ENCODE data around the gene BEX1.
"Not testable (repeated sequence)": the region's sequence is repeated elsewhere in the genome, so short reads cannot be mapped to it uniquely, and the experiment has no call there.

Gene BEX1

DNA sequence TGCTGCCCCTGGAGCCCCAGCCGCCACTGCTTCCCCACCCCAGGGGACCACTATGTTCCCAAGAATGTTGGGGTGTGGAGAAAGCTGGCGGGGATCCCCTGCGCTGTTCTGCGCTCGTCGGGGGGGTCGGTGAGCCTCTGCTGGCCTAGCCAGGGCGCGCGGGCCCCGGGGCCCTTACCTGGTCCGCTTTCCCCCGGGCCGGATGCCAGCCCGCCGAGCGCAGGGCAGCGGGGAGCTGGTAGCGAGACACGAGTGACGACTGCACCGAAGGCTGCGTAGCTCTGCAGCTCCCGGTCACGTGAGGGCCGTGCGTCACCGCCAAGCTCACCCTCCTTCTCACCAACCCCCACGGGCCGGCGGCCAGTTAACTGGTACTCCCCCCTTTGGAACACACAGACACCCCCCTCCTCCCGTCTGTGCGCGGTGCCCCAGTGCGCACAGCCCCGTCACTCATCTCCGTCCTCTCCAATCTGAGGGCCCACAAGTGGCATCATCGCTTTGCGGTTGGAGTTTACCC lies at the start of gene BEX1:
Gene BEX1 (minus strand): TSS at position 254 of the 517 bp plus-strand sequence. CDS start 897 bp downstream, outside the sequence.
- no peak for DNase-seq (ENCODE audit: low read depth)

DNA sequence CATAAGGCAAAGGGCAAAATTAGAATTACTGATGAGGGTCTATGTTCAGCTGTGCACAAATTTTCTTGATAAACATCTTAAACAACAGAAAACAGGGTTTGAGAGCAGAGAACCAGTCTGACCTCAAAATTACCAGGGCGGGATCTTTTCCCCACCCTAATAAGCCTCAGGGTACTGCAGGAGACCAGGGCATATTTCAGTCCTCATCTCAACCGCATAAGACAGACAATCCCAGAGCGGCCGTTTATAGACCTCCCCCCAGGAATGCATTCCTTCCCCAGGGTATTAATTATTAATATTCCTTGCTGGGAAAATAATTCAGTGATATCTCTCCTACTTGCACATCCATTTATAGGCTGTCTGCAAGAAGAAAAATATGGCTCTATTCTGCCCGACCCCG lies 45.5 kb upstream of the BEX1 start:
- not testable (repeated sequence) for DNase-seq (ENCODE audit: low read depth)

DNA sequence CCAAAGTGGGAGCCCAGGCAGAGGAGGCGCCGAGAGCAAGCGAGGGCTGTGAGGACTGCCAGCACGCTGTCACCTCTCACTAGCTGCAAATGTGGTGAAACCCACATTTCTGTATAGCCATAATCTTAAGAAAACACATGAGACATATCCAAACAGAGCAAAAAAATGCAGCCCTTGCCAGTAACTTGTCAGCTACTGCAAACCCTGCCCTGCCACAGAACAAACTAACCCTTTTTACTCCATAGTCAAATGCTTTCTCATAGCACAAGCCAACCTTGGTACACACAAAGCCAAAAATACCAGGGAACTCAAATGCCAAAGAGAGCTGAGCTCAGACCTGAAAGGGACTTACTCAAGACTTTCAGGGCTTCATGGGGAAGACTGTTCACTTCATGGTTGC lies 43.9 kb upstream of the BEX1 start:
- no peak for DNase-seq (ENCODE audit: low read depth)

DNA sequence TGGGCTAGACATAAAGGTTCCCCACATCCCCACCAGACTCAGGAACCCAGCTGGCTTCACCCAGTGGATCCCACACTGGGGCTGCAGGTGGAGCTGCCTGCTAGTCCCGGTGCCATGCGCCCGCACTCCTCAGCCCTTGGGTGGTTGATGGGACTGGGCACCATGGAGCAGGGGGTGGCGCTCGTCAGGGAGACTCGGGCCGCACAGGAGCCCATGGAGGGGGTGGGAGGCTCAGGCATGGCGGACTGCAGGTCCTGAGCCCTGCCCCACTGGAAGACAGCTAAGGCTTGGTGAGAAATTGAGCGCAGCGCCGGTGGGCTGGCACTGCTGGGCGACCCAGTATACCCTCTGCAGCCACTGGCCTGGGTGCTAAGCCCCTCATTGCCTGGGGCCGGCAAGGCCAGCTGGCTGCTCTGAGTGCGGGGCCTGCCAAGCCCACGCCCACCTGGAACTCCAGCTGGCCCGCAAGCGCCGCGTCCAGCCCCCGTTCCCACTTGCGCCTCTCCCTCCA lies 43.3 kb upstream of the BEX1 start:
- not testable (repeated sequence) for DNase-seq (ENCODE audit: low read depth)

DNA sequence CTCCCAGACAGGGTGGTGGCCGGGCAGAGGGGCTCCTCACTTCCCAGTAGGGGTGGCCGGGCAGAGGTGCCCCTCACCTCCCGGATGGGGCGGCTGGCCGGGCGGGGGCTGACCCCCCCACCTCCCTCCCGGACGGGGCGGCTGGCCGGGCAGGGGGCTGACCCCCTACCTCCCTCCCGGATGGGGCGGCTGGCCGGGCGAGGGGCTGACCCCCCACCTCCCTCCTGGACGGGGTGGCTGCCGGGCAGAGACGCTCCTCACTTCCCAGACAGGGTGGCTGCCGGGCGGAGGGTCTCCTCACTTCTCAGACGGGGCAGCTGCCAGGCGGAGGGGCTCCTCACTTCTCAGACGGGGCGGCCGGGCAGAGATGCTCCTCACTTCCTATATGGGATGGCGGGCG lies 40.4 kb upstream of the BEX1 start:
- DNase-seq (ENCODE audit: low read depth): not testable (repeated sequence)

DNA sequence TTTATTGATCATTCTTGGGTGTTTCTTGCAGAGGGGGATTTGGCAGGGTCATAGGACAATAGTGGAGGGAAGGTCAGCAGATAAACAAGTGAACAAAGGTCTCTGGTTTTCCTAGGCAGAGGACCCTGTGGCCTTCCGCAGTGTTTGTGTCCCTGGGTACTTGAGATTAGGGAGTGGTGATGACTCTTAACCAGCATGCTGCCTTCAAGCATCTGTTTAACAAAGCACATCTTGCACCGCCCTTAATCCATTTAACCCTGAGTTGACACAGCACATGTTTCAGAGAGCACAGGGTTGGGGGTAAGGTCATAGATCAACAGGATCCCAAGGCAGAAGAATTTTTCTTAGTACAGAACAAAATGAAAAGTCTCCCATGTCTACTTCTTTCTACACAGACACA lies 39.9 kb upstream of the BEX1 start:
- not testable (repeated sequence) for DNase-seq (ENCODE audit: low read depth)

DNA sequence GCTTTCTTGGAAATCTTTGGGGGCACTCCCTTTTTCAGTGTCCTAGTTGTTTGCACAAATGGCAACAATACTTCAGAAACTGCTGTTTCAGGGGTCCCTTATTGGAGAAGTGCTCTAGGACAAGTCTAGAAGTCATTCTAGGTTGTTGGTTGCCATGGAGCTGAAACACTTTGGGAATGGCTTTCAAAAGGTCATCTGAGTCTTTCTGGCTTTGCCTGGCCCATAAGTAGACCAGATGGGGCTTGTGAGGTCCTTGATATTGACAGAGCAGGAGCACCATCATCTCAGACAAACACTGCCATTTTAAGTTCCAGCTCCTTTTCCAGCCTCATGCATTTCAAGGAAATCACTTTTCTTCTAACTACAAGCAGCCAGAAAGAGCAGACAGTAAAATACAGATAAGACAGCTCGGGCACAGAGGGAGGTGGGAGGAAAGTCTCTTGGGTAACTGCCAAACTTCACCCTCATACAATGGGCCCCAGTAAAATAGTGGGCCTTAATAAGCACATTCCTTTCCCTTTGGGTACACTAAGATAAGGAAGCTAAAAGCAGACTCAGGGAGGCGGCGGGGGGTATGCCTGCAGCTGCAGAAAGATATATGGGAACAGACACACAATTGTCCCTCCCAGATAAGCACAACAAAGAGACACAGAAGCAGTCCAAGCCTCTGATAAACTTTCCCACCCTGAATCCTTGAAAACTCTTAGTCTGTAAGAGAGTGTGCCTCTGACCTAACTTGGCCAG lies 37.5 kb upstream of the BEX1 start:
- DNase-seq (ENCODE audit: low read depth): no peak

DNA sequence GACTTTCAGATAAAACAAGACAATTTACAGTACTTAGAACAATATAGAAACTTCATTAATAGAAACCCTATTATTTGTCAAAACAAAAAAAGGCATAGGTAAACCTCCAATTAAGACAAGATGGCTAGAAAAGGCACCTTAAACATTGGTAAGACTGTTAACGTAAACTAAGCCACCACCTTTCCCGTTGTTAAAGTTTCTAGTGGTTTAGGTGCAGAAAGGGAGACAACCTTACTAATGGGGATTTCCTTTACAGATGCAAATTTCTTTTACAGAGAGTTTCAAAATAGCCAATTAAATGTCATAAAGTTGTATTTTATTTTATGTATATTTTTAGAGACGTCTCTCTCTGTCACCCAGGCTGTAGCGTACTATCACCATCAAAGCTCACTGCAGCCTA lies 36.5 kb upstream of the BEX1 start:
- DNase-seq (ENCODE audit: low read depth): no peak

DNA sequence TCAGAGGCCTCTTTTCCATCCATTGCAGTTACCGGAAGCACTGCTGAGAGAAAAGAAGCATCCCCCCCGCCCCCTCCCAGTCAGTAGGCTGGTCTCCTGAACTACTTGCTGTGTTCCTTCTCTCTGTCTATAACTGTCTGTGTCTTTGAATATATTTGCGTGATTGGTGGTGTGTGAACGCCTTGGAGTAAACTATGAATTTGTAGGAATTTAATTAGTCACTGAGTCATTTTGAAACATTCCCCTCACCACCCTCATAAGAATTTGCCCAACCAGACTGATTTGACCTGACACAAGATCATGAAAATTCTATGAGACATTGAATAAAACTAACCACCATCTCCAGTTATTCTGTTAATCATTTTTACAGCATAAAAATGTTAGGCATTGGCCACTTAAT lies 35.7 kb upstream of the BEX1 start:
- no peak for DNase-seq (ENCODE audit: low read depth)

DNA sequence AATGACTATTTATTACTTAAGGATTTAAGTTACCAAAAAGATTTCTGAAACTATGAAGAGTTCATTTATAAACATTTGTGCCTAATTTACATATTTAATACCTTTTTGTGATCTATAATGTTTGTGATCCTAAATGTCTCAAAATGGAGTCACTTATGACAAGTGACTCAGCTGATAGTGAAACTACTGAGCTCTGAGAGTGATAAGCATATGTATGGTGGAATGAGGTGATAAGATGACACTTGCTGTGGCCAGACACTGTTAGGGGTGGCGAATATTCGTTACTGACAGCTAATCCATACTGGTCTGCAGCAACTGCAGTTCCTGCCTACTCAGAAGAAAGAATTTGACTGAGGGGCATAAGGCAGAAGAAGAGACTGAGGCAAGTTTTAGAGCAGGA lies 34.5 kb upstream of the BEX1 start:
- DNase-seq (ENCODE audit: low read depth): no peak

DNA sequence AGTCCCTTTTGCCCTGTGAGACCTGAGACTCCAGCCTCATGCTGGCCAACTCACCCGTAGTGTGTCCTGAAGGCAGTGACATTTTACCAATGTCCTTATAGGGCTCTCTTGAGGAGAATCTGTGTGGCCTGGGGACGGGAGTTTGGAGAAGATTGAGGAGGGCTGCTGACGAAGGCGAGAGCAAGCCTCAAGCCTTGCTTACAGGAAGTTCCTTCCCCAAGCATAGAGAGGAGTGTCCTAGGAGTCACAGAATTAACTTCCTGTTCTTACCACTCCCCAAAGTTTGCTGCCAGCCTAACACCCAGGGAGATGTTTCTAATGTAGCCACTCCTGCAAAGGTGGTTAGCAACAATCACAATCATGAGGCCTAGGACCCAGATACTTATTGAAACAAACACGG lies 29.0 kb upstream of the BEX1 start, which contains the start of gene NXF3:
Gene NXF3 (minus strand): TSS at position 202 of the 400 bp plus-strand sequence. CDS start 120 bp downstream, at position 82.
- DNase-seq (ENCODE audit: low read depth): no peak

DNA sequence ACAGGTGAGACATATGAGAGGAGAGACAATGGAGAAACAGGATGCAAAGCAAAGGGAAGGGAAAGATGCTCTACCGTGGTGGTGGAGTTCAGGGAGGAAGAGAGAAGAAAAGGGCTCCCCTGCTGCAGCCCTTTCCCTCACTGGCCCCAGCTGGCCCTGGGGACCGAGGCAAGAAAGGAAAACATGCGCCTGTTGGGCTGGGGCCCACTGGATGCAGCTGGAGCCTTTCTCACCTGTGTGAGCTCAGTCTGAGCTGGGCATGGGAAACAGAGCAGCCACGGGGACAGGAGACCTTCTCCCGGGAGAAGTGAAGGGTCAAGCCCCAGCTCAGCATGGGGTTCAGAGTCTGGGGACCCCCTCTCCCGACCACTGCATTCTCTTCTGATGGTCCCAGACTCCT lies 17.1 kb upstream of the BEX1 start:
- DNase-seq (ENCODE audit: low read depth): no peak

DNA sequence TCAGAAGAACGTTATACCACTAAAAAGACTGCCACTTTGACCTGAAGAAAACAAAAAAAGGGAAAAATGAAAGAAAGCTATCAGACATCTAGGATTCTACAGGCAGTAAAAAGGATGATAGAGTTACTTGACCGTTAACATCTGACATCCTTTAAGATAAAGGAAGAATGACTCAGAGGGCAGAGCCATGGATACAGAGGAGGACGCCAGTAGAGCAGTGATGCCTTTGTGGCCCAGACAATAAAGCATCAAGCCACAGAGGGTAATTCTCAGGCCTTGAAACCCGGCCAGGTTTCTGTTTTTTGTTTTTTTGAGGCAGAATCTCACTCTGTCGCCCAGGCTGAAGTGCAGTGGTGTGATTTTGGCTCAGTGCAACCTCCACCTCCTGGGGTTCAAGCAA lies 9.5 kb upstream of the BEX1 start:
- no peak for DNase-seq (ENCODE audit: low read depth)

DNA sequence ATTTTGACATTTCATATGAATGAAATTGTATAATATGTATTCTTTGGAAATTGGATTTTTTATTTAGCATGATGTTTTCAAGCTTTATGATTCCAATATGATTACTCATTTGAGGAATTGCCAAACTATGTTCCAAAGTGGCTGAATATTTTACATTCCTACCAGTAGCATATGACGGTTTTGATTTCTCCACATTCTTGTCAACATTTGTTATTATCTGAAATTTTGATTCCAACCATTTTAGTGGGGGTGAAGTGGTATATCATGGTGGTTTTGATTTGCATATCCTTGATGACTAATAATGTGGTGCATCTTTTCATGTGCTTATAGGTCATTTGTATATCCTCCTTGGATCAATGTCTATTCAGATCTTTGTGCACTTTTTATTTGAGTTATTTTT lies 2.6 kb upstream of the BEX1 start:
- DNase-seq (ENCODE audit: low read depth): no peak

DNA sequence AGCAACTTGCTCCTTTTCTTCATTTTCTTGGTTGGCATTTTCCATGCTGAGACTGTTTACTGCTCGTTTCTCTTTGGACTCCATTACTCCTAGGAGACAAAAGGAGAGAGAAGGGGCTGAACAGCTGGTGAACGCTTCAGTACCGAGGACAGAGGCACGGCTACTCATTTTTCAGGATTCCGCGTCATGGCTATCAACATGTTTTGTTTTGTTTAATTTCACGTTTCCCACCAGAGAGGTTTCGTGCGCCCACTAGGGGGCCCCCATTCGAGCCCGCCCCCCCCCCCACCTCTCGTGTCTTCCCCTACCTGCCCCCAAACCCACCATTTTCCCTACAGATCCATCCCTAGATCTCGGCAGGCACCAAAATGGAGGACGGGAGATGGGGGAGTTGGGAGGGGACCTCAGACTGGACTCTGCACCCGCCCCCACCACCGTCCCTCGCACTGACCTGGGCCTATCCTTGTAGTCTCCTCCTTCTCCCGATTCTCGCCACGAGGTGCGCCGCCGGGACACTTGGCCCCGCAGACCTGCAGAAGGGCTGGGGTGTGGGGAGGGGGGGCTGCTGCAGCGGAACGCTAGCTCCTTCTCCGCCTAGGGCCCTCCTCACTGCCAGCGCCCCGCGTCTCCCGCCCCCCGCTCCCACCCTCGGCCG lies 653 bp downstream of the BEX1 start:
- no peak for DNase-seq (ENCODE audit: low read depth)

DNA sequence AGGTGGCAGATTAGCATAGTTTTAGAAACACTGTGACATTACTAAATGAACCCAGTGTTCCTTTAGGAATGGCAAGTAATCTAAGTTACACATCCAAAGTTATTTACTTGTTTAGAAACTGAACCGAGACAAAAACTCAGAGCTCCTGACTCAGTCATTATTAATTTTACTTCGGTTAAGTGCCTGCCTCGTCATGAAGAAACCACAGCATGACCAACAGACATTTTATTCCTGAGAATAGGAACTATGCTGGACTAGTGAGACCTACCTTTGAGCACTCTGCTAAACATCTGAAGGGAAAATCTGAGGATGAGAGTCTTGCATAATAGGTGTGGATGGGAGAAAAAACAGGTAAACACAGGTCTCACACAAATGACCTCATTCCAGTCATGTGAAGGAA lies 2.5 kb downstream of the BEX1 start:
- no peak for DNase-seq (ENCODE audit: low read depth)

DNA sequence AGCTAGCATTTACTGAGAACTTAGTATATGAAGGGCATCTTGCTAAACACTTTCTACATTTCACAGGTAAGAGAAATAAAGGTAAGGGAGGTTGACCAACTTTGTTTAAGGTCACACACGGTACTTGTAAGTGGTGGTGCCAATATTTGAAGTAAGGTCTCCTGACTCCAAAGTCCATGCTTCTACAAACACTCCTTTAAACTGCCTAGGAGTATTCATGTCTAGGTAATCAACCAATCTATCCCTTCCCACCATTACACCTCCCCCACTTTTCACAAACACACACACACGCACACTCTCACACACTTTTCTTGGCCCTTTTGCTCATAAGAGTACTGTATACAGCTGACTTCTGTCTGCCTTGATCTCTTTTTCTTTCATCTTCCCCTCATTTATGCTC lies 7.1 kb downstream of the BEX1 start:
- DNase-seq (ENCODE audit: low read depth): no peak

DNA sequence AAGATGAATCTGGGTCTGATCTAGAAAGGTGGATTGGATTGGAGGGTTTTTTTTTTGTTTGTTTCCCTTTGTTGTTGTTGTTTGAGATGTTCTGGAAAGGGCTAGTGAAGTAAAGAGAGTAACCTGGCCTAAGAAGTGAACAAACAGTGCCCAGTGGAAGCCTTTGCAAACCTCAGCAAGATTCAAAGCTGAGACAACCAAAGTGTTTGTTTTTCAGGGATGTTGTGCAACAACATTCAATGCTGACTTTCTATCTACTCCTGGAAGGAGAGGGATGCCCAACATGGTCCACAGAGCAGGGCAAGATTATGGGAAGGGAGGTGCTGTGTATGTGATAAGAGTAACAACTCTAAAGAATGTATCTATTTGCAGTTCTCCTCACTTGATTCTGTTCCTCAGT lies 11.3 kb downstream of the BEX1 start:
- DNase-seq (ENCODE audit: low read depth): no peak

DNA sequence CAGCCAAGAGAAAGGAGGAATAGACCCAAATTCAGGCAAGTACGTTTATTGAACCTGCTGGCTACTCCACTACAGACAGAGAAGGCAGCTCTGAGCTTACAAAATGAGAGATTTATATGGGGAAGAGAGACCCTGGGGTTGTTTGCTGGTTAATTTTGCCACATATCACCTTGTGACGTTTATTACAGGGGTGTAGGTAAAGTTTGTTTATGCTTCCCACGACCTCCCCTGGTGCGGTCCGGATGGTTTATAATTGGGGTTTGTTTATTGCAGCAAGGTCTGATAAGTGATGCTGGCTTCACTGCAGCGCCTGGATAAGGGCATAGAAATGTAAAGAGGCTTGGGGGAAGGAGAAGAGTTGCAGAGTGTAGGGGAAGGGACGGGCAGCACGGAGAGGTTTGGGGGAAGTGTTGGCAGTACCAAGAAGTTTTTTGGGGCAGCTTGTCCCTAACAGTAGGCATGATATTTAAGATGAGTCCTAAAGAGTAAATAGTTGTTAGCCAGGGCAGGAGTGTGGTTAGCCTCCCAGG lies 12.6 kb downstream of the BEX1 start:
- no peak for DNase-seq (ENCODE audit: low read depth)

DNA sequence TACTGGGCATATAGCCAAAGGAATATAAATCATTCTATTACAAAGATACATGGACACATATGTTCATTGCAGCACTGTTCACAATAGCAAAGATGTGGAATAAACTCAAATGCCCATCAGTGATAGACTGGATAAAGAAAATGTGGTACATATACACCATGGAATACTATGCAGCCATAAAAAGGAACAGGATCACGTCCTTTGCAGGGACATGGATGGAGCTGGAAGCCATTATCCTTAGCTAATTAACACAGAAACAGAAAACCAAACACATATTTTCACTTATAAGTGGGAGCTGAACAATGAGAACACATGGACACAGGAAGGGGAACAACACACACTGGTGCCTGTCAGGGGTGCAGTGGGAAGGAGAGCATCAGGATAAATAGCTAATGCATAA lies 30.6 kb downstream of the BEX1 start:
- not testable (repeated sequence) for DNase-seq (ENCODE audit: low read depth)

DNA sequence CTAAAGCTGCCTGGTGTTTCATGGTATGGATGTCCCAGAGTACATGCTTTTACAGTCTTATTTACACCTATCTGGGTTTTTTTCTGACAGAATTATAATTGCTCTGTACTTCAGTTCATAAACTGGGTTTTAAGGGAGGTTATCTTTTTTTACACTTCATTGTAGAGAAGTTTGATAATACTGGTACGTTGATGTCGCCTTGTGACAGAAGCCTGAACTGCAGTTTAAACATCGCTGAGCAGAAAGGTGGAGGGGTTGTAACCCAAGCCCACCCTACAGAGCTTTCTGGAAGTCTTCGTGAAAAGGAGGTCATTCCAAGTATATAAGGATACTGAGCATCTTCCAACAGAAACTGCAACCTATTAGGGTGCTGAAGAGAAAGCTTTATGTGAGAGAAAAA lies 46.4 kb downstream of the BEX1 start:
- no peak for DNase-seq (ENCODE audit: low read depth)

DNA sequence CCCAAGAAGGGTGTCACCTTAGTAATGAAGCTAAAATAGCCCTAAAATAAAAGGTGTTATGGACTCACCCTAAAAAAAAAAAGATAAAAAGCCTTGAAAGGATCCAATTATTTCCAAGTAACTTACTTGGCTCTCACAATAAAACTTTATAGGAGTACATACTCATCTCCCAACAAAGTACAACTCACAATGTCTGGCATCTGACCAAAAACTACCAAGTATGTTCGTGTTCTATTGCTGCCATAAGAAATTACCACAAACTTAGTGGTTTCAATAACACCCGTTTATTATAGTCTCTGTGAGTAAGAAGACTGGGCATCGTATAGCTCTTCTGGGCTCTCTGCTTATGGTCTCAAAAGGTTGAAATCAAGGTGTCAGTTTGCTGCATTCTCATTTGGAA lies 51.0 kb downstream of the BEX1 start:
- no peak for DNase-seq (ENCODE audit: low read depth)
